GM15510 (cell line): ENCODE measurements around the gene SULT1E1.

ENCODE experiments used
- POLR2A ChIP-seq: IDR thresholded peaks from 3 replicates; pipeline ENCODE4 v1.6.1; 2011; ENCODE audit warnings: borderline replicate concordance; ENCODE audit not compliant: insufficient read length; ENCODE audit errors: extremely low read depth

Gene SULT1E1

DNA sequence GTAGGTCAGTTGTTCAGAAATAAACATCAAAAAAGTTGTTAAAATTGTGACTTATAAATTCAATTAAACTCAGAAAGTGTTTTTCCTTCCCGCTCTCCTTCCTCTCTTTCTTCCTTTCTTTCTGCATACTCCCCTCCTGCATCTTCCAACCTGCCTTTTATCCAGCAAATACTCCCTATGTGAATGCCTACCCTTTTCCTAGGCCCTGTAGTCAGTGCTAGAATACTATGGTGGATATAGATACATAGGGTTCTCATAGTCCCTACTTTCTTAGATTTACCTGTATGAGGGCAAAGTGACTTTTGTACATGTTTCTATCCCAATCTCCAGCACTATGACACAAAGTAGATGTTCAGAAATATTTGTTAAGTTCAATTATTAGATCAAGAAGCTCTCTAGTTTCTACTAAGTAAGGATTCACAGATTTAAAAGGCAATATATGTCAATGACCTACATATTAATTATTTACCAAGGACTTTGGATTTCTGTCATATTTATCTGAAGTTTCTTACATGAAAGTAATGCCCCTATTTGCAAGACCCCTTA, 732 bp downstream of the SULT1E1 start:
- TF ChIP-seq POLR2A = no peak

DNA sequence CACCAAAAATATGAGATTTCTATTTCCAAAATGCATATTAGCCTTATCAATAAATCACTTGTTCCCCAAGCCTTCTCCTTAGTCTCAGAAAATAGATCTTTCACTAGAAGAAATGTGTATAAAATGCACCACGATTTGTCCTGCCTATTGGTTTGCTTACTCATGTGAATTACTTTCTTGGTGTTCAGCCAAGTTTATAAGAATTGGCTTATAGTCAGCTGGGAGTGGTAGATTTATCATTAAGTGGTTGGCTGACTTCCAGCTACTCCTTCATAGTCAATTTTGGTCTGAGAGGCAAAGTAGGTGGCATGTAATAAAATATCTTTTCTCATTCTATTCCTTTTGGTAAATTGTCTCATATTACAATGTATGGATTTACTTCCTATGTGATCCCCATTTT, 1.3 kb downstream of the SULT1E1 start:
- TF ChIP-seq POLR2A = no peak

- TF ChIP-seq POLR2A = no peak
Observed at GRCh38 chr4:69855822-69856221, 4.1 kb downstream of the SULT1E1 start.

GRCh38 chr4:69849969-69850368, 10.0 kb downstream of the SULT1E1 start:
- TF ChIP-seq POLR2A = no peak

DNA sequence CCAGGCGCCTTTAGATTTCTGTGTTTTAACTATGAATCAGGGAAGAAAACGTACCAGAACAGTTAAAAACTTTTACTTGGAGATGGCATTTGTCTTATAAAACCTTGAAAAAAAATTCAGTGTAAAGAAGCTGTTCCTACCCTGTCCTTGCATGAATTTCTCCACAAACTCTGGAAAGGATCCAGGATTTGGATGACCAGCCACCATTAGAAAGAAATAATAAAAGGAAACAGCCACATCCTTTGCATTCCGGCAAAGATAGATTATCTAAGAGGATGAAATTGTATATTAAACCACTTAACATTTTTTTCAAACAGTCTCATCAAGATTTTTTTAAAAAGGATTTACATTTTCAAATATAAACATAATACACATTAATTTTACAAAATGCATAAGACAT, 10.6 kb downstream of the SULT1E1 start:
- no peak for TF ChIP-seq POLR2A

- TF ChIP-seq POLR2A = no peak
Observed at GRCh38 chr4:69848028-69848427, 11.9 kb downstream of the SULT1E1 start.

DNA sequence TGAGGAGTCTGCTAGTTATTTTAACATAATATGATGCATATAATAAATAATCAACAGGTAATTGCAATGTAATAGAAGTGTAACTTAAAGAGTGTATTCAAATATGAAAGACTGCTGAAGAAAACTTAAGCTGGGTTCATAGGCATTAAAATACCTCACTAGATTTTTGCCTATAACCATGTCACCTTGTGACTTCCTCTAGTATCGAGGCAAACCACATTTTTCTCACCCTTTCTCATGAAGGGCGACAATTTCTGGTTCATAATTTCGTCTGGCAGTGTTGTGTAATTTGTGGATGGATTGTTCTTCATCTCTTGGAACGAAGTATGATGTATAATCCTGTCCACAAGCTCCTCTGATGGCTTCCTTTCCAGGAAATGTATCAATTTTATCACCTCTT, 16.0 kb downstream of the SULT1E1 start:
- no peak for TF ChIP-seq POLR2A

DNA sequence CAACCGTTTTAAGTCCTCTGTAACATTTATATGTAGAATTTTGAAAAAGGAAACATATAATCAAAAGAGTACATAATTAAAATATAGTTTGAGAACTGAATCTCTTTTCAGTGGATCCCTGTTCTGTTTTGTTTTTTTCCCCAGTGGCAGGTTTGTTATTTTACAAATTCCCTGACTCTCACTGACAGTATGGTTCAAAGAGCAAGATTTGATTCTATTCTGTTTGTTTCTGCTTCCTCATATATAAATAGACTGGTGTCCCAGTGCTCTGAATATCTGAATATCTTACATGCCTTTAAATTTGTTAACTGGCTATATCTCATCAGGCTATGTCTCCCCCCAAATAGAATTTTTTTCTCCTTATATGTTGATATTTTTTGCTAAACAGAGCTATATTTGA, 16.6 kb downstream of the SULT1E1 start:
- TF ChIP-seq POLR2A = no peak

- no peak for TF ChIP-seq POLR2A
Observed at GRCh38 chr4:69838977-69839376, 21.0 kb downstream of the SULT1E1 start.

DNA sequence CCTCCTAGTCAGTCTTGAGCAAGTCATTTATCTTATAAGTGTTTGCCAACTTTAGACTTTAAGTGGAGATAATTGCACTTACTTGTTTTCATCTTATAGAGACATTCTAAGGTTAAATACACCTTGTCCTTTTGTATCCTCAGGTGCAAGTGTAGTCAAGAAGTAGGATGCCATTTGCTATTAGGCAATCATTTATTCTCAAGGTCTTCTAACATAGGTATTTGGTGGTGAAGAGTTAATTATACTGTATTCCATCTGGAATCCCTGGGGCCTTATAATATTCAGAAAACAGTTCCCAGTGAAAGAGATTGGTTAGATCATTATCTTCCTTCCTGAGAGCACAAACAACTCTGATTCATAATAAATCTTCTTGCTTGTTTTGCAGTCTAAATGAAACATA, 23.7 kb downstream of the SULT1E1 start:
- no peak for TF ChIP-seq POLR2A

GRCh38 chr4:69835766-69836165, 24.2 kb downstream of the SULT1E1 start:
- no peak for TF ChIP-seq POLR2A

DNA sequence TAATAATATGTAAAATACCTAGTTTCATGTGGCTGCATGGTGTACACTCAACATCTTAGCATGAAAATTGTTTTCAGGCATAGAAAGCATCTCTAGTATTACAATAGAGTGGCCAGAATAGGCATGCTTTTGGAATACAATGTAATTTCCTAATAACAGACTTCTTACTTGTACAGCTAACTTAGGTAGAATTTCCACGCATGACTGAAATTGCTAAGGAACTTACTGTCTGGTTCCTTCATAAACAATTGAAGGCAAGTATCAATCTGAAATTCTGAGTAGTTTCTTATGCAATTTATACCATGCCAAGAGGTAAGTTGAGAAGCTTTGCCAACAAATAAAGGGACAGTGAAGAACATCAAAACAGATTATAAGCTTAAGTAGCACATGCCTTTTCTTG, 26.7 kb downstream of the SULT1E1 start:
- TF ChIP-seq POLR2A = no peak

GRCh38 chr4:69832326-69833030, 27.5 kb downstream of the SULT1E1 start:
- TF ChIP-seq POLR2A = no peak

GRCh38 chr4:69831646-69832325, 28.2 kb downstream of the SULT1E1 start:
- TF ChIP-seq POLR2A = no peak

GRCh38 chr4:69831270-69831627, 28.7 kb downstream of the SULT1E1 start:
- no peak for TF ChIP-seq POLR2A
